Measurements from ENCODE around the gene SND1.

SND1 gene

GRCh38 chr7:127937066-127937680 lies 285.2 kb downstream of the SND1 start:
- no peaks in the 10 kb centered on the region for H3F3A ChIP-seq (ENCODE audit: control insufficient read depth, insufficient read depth)
- no peaks in the 10 kb centered on the region for H3K9me3 ChIP-seq (ENCODE audit: control insufficient read depth, insufficient read depth, low read length)
- no peaks in the 10 kb centered on the region for H3K27me3 ChIP-seq (ENCODE audit: control insufficient read depth, low read length)
- H3K4me3 ChIP-seq (ENCODE audit: low read length), result no peak overlapping the region
- H3K4me2 ChIP-seq (ENCODE audit: low read length), result no peak overlapping the region
- TF ChIP-seq EZH2phosphoT487 (IDR thresholded peaks at IDR 0.05; ENCODE audit: borderline replicate concordance, low read length) (no peak), CTCF (IDR thresholded peaks at IDR 0.05; ENCODE audit: low read depth, low read length, poor library complexity, severe bottlenecking) (no peak)
- no peaks in the 10 kb centered on the region for H3K4me1 ChIP-seq (ENCODE audit: control insufficient read depth, low read length)
- peaks cover 33% of the 10 kb centered on the region for H3K36me3 ChIP-seq (ENCODE audit: control insufficient read depth, low read length)
- no peak overlapping the region for H3K27ac ChIP-seq (ENCODE audit: low read depth, low read length)
- H4K20me1 ChIP-seq (ENCODE audit: control insufficient read depth, insufficient read depth, low read depth, low read length), result no peaks in the 10 kb centered on the region
- no peaks in the 10 kb centered on the region for H3K79me2 ChIP-seq (ENCODE audit: control insufficient read depth, low read length)
- no peaks in the 10 kb centered on the region for H3K9me2 ChIP-seq (replicated peaks; ENCODE audit: control insufficient read depth, low read length)

- Histone ChIP-seq H3K27me3 (ENCODE audit: control insufficient read depth, low read length) (no peaks in the 10 kb centered on the region), H3K4me1 (ENCODE audit: control insufficient read depth, low read length) (no peaks in the 10 kb centered on the region), H3F3A (ENCODE audit: control insufficient read depth, insufficient read depth) (no peaks in the 10 kb centered on the region), H3K36me3 (ENCODE audit: control insufficient read depth, low read length) (peaks cover 34% of the 10 kb centered on the region), H3K4me2 (ENCODE audit: low read length) (no peak overlapping the region), H3K79me2 (ENCODE audit: control insufficient read depth, low read length) (no peaks in the 10 kb centered on the region), H3K9me3 (ENCODE audit: control insufficient read depth, insufficient read depth, low read length) (no peaks in the 10 kb centered on the region), H3K9me2 (replicated peaks; ENCODE audit: control insufficient read depth, low read length) (no peaks in the 10 kb centered on the region), H4K20me1 (ENCODE audit: control insufficient read depth, insufficient read depth, low read depth, low read length) (no peaks in the 10 kb centered on the region; the same call in 1 of the 2 replicates), H3K27ac (ENCODE audit: low read depth, low read length) (no peak overlapping the region), H3K4me3 (ENCODE audit: low read length) (no peak overlapping the region)
- TF ChIP-seq CTCF (IDR thresholded peaks at IDR 0.05; ENCODE audit: low read depth, low read length, poor library complexity, severe bottlenecking) (no peak), EZH2phosphoT487 (IDR thresholded peaks at IDR 0.05; ENCODE audit: borderline replicate concordance, low read length) (no peak)
Measured at GRCh38 chr7:127938588-127938987, 286.6 kb downstream of the SND1 start.

GRCh38 chr7:127940381-127941160 lies 288.6 kb downstream of the SND1 start:
- H3K36me3 ChIP-seq (ENCODE audit: control insufficient read depth, low read length), result peaks cover 41% of the 10 kb centered on the region
- H3K9me3 ChIP-seq (ENCODE audit: control insufficient read depth, insufficient read depth, low read length), result no peaks in the 10 kb centered on the region
- no peaks in the 10 kb centered on the region for H3K4me1 ChIP-seq (ENCODE audit: control insufficient read depth, low read length)
- no peaks in the 10 kb centered on the region for H3K9me2 ChIP-seq (replicated peaks; ENCODE audit: control insufficient read depth, low read length)
- H3K4me2 ChIP-seq (ENCODE audit: low read length), result no peak overlapping the region
- H3K4me3 ChIP-seq (ENCODE audit: low read length), result no peak overlapping the region
- no peaks in the 10 kb centered on the region for H3K79me2 ChIP-seq (ENCODE audit: control insufficient read depth, low read length)
- no peaks in the 10 kb centered on the region for H3F3A ChIP-seq (ENCODE audit: control insufficient read depth, insufficient read depth)
- no peaks in the 10 kb centered on the region for H3K27me3 ChIP-seq (ENCODE audit: control insufficient read depth, low read length)
- no peaks in the 10 kb centered on the region; the same call in 1 of the 2 replicates for H4K20me1 ChIP-seq (ENCODE audit: control insufficient read depth, insufficient read depth, low read depth, low read length)
- no peak overlapping the region for H3K27ac ChIP-seq (ENCODE audit: low read depth, low read length)
- TF ChIP-seq EZH2phosphoT487 (IDR thresholded peaks at IDR 0.05; ENCODE audit: borderline replicate concordance, low read length), result no peak
- TF ChIP-seq CTCF (IDR thresholded peaks at IDR 0.05; ENCODE audit: low read depth, low read length, poor library complexity, severe bottlenecking), result no peak
